T47D (cell line): Measurements from ENCODE around the gene RANBP3L.

Experiments used
- DNase-seq, 2 experiments: peaks; one replicate each; pipeline versions ENCODE4 v3.0.0 to v3.0.0-alpha.2; 2011 to 2012; ENCODE audit warnings: low read depth in 1 of 2, low spot score in 1 of 2
- JUND ChIP-seq: IDR thresholded peaks from 2 replicates; pipeline ENCODE4 v1.6.1; 2012; ENCODE audit warnings: low read depth
- in situ Hi-C: cut with HindIII; loops from 2 replicates; pipeline ENCODE4 v1.10.0; 2016; ENCODE audit warnings: low sequenced_read_pairs, low pct_unique_long_range_greater_than_20kb

The RANBP3L gene

GRCh38 chr5:36276864-36277263 lies 24.8 kb downstream of the RANBP3L start:
- no peak for DNase-seq
- in situ Hi-C loops: no loop called here
- TF ChIP-seq JUND: no peak

GRCh38 chr5:36273809-36274526 lies 27.7 kb downstream of the RANBP3L start:
- no peak for DNase-seq
- in situ Hi-C loops: no loop called here
- no peak for TF ChIP-seq JUND

GRCh38 chr5:36272136-36272690 lies 29.5 kb downstream of the RANBP3L start:
- DNase-seq: no peak
- TF ChIP-seq JUND: no peak
- in situ Hi-C loops: no loop called here

- TF ChIP-seq JUND: no peak
- no peak for DNase-seq
- in situ Hi-C loops: no loop called here
Observed at GRCh38 chr5:36270876-36271575, 30.7 kb downstream of the RANBP3L start.

GRCh38 chr5:36270175-36270574 lies 31.5 kb downstream of the RANBP3L start:
- no peak for TF ChIP-seq JUND
- no peak for DNase-seq
- in situ Hi-C loops: no loop called here

- no peak for TF ChIP-seq JUND
- DNase-seq: no peak
- in situ Hi-C loops: no loop called here
Observed at GRCh38 chr5:36269478-36269877, 32.2 kb downstream of the RANBP3L start.

GRCh38 chr5:36267905-36268304 lies 33.8 kb downstream of the RANBP3L start:
- in situ Hi-C loops: no loop called here
- TF ChIP-seq JUND: no peak
- no peak for DNase-seq

GRCh38 chr5:36264202-36264760 lies 37.4 kb downstream of the RANBP3L start:
- no peak for TF ChIP-seq JUND
- no peak for DNase-seq
- in situ Hi-C loops: no loop called here

- TF ChIP-seq JUND: no peak
- in situ Hi-C loops: no loop called here
- DNase-seq: no peak
Observed at GRCh38 chr5:36261186-36261585, 40.5 kb downstream of the RANBP3L start.

GRCh38 chr5:36253575-36253974 lies 48.1 kb downstream of the RANBP3L start:
- no peak for TF ChIP-seq JUND
- in situ Hi-C loops: no loop called here
- DNase-seq: no peak

- no peak for DNase-seq
- no peak for TF ChIP-seq JUND
- in situ Hi-C loops: no loop called here
Observed at GRCh38 chr5:36252722-36253365, 48.9 kb downstream of the RANBP3L start.

- in situ Hi-C loops: no loop called here
- DNase-seq: no peak
- TF ChIP-seq JUND: no peak
Observed at GRCh38 chr5:36251218-36251617, 50.5 kb downstream of the RANBP3L start.

GRCh38 chr5:36250427-36250826 lies 51.3 kb downstream of the RANBP3L start:
- TF ChIP-seq JUND: no peak
- in situ Hi-C loops: no loop called here
- no peak for DNase-seq
